ENCODE measurements around the gene DACT2. TPM values are rescaled to one million over a fixed set of nuclear protein-coding genes. Genes with fewer than 3 reads are reported as not detected.

Gene DACT2
- polyA plus RNA-seq, 1 donor from 2014 or later: not detected

DNA sequence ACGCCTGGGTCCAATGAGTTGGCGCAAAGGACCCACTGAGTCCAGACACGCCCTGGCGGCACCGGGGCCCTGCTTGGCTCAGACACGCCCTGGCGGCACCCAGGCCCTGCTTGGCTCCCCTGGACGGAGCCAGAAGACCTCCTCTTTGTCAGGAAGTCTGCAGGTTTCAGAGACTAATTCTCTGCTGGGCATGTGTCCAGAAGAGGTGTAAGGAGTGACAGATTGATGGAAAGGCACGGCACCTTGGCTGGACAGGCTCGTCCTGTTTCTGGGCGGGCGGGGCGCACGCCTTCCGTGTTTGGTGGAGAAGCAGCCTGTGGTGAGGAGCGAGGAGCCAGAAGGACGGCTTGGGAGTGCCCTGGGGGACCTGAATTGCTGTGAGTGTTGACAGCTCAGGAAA is 23.1 kb upstream of the DACT2 start:
- Mint-ChIP-seq H3K9me3 (peaks cover 0 to 5% (median 0%) of the 10 kb centered on the region in 3 donors), H3K4me3 (no peak overlapping the region), H3K4me1 (peaks cover 0 to 1% (median 0%) of the 10 kb centered on the region in 3 donors), H3K27ac (no peak overlapping the region), H3K27me3 (peaks cover 13% of the 10 kb centered on the region), H3K36me3 (peaks cover 3% of the 10 kb centered on the region)

DNA sequence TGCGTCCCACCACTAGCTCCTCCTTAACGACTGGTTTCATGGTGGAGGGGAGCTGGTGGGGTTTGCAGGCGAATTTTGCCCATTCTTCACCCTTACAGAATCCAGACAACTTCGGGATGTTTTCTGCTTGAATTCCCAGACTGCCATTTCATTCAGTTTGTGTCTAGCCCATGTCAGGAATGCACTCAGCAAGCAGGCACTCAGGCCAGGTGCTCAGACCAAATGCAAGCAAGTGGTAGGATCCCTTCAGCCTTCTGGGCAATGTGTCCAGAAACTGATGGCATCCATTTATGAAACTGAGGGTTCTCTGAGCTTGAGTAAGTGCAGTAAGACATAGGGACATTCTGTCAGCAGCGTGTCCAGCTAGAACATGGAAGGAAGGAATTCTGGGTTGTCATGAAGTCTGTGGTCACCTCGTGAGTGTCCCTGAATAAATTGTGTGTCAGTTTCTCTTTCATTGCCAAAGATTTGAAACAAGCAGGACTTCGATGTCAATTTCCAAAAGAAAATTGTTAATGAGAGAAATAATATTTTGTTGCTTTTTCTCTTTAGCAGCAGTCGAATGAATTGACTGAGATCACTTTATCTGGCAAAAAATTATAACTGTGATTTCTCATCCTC is 21.8 kb upstream of the DACT2 start:
- peaks cover 9% of the 10 kb centered on the region for H3K27me3 Mint-ChIP-seq
- H3K4me3 Mint-ChIP-seq: no peak overlapping the region
- peaks cover 3% of the 10 kb centered on the region for H3K36me3 Mint-ChIP-seq
- H3K9me3 Mint-ChIP-seq: peaks cover 0 to 5% (median 0%) of the 10 kb centered on the region in 3 donors
- H3K27ac Mint-ChIP-seq: no peak overlapping the region
- peaks cover 0 to 1% (median 0%) of the 10 kb centered on the region in 3 donors for H3K4me1 Mint-ChIP-seq

DNA sequence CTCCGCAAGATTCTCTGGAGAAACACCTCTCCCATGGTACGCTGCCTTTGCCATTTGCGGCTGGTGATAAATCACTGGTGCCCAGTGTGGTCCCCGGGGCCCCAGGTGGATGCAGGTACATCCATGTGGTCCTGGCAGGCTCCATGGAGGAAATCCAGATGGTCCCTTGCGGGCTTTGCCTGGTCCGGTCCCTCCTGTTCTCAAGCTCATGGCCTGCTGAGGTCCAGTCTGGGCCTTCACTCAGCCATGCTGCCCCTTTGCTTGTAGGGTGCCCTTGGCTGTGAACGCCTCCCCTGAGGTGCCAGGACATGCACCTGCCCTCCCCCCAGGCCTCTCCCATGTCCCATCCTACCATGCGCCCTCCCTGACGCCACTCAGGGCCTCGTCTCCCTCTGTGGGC is 21.2 kb upstream of the DACT2 start:
- H3K27ac Mint-ChIP-seq: no peak overlapping the region
- no peak overlapping the region for H3K4me3 Mint-ChIP-seq
- peaks cover 8% of the 10 kb centered on the region for H3K27me3 Mint-ChIP-seq
- peaks cover 3% of the 10 kb centered on the region for H3K36me3 Mint-ChIP-seq
- H3K9me3 Mint-ChIP-seq: peaks cover 0 to 5% (median 0%) of the 10 kb centered on the region in 3 donors
- peaks cover 0 to 1% (median 0%) of the 10 kb centered on the region in 3 donors for H3K4me1 Mint-ChIP-seq

DNA sequence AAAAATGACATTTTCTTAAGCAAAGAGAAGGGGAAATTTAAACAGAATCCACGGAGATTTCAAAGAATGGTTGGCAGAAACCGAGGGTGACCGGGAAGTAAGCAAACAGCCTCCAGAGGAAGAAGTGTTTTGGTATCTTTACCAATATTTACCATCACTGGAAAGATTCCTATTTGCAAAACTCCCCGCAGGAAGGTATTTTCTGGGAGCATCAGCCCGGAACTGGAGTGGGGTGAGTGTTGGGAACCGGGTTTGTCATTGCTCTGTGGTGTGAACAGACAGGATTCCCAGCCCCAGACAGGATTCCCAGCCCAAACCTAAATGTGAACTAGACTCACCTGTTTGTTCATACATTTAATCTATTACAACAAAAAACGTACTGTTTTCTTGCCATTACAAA is 19.2 kb upstream of the DACT2 start:
- Mint-ChIP-seq H3K9me3 (peaks cover 0 to 5% (median 1%) of the 10 kb centered on the region in 3 donors), H3K4me3 (no peak overlapping the region), H3K27me3 (no peaks in the 10 kb centered on the region), H3K36me3 (peaks cover 2% of the 10 kb centered on the region), H3K27ac (no peak overlapping the region), H3K4me1 (peaks cover 0 to 1% (median 0%) of the 10 kb centered on the region in 3 donors)

DNA sequence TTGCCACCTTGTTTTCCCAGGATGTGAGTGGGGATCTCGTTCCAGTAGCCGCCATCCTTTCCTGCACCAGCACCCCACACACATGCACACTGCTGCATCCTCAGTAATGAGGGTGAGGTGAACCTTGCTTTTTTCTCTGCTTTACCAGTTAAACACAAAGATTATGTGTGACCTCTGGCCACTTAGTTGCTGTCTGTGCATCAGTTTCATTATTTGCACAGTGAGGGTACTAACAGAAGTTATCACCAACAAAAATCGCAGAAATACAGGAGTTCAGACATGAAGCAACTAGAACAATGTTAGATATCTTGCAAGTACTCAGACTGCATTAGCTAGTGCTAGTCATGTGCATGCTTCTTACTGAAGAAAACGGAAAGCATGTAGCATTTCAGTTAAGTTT is 17.4 kb upstream of the DACT2 start:
- Mint-ChIP-seq H3K27me3 (no peaks in the 10 kb centered on the region), H3K4me3 (no peak overlapping the region), H3K4me1 (no peaks in the 10 kb centered on the region)

DNA sequence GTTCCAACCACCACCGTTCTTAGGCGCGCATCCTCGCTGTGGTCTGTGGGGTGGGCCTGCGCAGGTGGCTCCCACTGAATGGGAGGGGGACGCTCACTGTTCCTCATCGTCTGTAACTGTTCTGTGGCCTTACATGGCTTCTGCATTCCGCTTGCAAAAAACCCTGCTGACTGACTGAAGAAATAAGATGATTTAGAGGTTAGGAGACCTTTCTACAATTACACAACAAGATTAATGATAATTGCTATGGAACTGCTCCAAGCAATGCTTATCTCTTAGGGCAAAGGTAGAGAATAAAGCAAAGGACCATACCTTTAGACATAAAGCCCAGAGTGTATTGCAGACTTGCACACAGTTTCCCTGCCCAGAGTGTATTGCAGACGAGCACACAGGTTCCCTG is 14.4 kb upstream of the DACT2 start:
- Mint-ChIP-seq H3K36me3 (no peaks in the 10 kb centered on the region), H3K27me3 (peaks cover 2% of the 10 kb centered on the region), H3K4me3 (no peak overlapping the region), H3K27ac (no peak overlapping the region), H3K4me1 (no peaks in the 10 kb centered on the region), H3K9me3 (peaks cover 0 to 1% (median under 1%) of the 10 kb centered on the region in 3 donors)

More for the DNA sequence above, 17.4 kb upstream of the DACT2 start:
- Mint-ChIP-seq H3K36me3 (peaks cover 2% of the 10 kb centered on the region), H3K9me3 (peaks cover 0 to 5% (median 1%) of the 10 kb centered on the region in 3 donors), H3K27ac (no peak overlapping the region)

DNA sequence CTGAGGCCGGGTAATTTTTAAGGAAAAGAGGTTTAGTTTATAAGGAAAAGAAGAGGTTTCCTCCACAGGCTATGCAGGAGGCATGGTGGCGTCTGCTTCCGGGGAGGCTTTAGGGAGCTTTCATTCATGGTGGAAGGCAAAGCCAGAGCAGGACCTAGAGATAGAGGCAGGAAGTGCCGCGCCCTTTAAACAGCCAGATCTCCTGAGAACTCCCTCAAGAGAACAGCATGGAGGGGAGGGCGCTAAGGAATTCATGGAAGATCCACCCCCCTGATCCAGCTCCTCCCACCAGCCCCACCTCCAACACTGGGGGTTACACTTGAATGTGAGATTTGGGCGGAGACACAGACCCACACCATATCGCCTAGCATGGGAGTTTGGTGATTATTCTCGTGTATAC is 13.9 kb upstream of the DACT2 start:
- H3K9me3 Mint-ChIP-seq: peaks cover 0 to 1% (median 0%) of the 10 kb centered on the region in 3 donors
- no peak overlapping the region for H3K4me3 Mint-ChIP-seq
- no peaks in the 10 kb centered on the region for H3K4me1 Mint-ChIP-seq
- peaks cover 3% of the 10 kb centered on the region for H3K27me3 Mint-ChIP-seq
- H3K36me3 Mint-ChIP-seq: no peaks in the 10 kb centered on the region
- no peak overlapping the region for H3K27ac Mint-ChIP-seq

DNA sequence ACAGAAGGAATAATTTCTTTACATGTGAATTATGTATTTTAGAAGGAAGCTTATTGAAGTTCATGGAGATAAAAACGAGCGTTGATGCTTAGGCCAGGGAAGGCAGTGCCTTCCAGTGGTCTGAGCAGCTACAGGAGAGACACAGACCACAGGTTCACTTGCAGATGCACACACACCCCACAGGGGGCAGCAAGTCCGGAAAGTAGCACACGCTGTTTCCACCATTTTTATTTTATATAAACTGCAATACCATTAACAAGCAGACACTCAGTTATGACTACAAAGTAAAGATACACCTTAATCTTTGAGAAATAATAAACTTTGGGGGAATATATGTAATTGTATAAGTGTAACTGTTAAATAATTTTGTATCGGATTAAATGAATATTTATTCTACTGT is 13.5 kb upstream of the DACT2 start:
- Mint-ChIP-seq H3K9me3 (peaks cover 0 to 1% (median 0%) of the 10 kb centered on the region in 3 donors), H3K27ac (no peak overlapping the region), H3K27me3 (peaks cover 3% of the 10 kb centered on the region), H3K4me1 (no peaks in the 10 kb centered on the region), H3K4me3 (no peak overlapping the region), H3K36me3 (no peaks in the 10 kb centered on the region)

DNA sequence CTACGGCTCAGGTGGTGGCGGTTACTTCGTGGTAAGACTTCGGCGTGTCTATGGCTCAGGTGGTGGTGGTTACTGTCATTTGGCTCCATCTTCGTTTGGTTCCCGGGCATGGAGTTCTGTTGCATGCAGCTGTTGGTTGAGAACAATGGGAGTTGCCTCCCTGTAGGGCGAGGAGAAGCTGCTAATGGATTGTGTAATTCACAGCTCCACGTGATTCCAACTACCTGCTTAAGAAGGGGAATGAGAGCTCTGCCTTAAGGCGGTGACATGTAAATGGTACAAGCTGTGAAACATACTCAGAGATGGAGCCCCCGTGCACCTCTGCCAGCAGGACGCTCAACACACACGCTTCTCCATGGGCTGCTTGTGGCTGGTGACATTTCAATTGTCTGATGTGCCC is 12.4 kb upstream of the DACT2 start:
- peaks cover 0 to 2% (median 1%) of the 10 kb centered on the region in 3 donors for H3K9me3 Mint-ChIP-seq
- H3K36me3 Mint-ChIP-seq: no peaks in the 10 kb centered on the region
- no peak overlapping the region for H3K4me3 Mint-ChIP-seq
- no peak overlapping the region for H3K27ac Mint-ChIP-seq
- H3K27me3 Mint-ChIP-seq: peaks cover 3% of the 10 kb centered on the region
- no peaks in the 10 kb centered on the region for H3K4me1 Mint-ChIP-seq

DNA sequence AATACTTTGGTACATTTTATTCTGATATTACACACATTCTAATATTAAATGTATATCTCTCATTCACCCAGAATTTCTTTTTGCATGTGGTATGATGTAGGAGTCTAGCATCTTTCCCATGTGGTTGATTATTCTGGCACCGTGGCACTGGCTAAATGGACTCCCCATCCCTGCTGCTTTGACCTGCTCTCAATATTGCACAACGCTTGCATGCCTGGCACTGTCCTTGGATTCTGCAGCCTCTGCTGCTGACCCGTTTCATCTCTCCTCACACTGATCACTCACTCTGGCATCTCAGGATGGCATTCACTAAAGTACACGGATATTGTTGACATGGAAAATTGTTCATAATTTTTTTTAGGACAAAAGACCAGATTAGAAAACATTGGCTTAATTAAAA is 11.5 kb upstream of the DACT2 start:
- H3K36me3 Mint-ChIP-seq: no peaks in the 10 kb centered on the region
- no peak overlapping the region for H3K27ac Mint-ChIP-seq
- peaks cover 3% of the 10 kb centered on the region for H3K27me3 Mint-ChIP-seq

DNA sequence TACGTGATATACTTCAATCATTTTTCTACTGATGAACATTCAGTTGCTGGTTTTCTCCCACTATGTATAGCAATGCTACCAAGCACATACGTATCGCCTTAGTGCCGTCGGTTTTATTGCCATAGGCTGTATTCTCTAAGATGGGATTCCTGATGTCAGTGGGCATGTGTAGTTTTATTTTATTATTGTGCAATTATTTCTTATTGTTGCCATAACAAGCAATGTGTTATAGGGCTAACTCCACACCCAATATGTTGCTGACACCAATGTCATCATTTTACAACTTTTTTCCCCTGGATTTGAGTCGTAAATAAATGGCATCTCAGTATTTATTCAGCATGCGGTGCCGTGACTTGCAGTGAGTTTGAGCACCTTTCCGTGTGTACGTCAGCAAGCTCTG is 10.8 kb upstream of the DACT2 start:
- peaks cover 2 to 4% (median 3%) of the 10 kb centered on the region in 3 donors for H3K9me3 Mint-ChIP-seq
- no peaks in the 10 kb centered on the region for H3K36me3 Mint-ChIP-seq
- no peak overlapping the region for H3K27ac Mint-ChIP-seq
- H3K4me3 Mint-ChIP-seq: no peak overlapping the region
- H3K27me3 Mint-ChIP-seq: peaks cover 3% of the 10 kb centered on the region
- H3K4me1 Mint-ChIP-seq: no peaks in the 10 kb centered on the region

More for the DNA sequence above, 11.5 kb upstream of the DACT2 start:
- Mint-ChIP-seq H3K4me3 (no peak overlapping the region), H3K9me3 (peaks cover 0 to 2% (median 2%) of the 10 kb centered on the region in 3 donors), H3K4me1 (no peaks in the 10 kb centered on the region)

DNA sequence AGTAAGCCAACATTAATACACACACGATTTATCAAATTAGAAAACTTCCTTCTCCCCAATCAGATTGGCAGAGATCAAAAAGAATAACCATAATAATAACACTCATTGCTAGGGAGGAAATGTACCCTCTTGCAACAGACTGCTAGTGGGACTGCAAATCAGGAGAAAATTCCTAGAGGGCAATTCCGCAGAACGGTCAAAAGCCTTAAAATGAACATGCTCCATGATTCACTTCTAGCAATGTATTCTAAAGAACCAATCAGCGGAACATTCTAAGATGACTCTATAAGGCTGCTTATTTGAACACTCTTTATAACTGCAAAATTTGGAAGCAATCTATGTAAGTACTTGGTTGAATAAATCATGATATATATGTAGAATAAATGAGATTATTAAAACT is 8.5 kb upstream of the DACT2 start:
- no peak overlapping the region for H3K27ac Mint-ChIP-seq
- H3K4me3 Mint-ChIP-seq: no peak overlapping the region
- no peaks in the 10 kb centered on the region for H3K36me3 Mint-ChIP-seq
- peaks cover 3% of the 10 kb centered on the region for H3K27me3 Mint-ChIP-seq
- H3K9me3 Mint-ChIP-seq: peaks cover 4 to 6% (median 4%) of the 10 kb centered on the region in 3 donors
- no peaks in the 10 kb centered on the region for H3K4me1 Mint-ChIP-seq

DNA sequence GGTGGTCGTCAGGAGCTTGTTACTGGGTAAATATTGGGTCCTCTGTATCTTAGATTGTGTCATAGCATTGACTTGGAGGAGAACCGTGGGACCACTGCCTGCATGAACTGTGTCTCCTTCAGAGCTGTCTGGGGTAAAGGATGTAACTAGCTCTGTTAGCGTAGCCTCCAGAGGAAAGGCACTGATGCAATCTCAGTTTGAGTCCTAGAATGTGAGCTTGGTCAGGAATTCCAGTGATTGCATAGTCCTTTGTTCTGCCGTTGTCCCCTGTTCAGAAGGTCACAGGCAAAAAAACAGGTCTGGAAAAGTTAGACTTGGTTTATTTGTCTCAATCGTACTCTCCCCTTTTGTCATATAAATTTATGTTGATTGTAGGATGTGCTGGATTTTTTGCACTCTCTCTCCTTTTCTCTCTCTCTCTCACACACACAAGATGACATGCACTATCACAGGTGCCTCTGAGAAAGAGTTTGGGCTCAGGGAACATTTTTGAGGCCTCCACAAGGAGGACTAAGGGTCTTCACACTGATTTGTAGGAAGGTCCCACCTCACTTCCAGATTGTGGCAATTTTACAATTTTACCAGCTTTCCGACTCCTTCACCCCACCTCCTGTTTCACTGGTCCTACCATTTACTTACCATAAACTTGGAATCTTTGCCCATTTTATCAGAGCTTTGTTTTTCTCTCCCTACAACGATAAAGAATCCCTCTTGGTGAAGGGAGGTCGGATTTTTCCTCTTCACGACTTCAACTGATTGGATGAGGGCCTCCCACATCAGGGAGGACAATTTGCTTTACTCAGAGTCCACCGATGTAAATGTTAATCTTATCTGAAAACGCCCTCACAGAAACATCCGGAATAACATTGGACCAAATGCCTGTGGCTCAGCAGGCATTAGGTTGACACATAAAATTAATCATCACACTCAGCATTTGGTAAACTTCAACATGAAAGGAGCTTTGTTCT is 7.0 kb upstream of the DACT2 start:
- H3K4me3 Mint-ChIP-seq: no peak overlapping the region
- H3K4me1 Mint-ChIP-seq: no peaks in the 10 kb centered on the region
- peaks cover 4 to 6% (median 6%) of the 10 kb centered on the region in 3 donors for H3K9me3 Mint-ChIP-seq
- no peaks in the 10 kb centered on the region for H3K36me3 Mint-ChIP-seq
- peaks cover 3% of the 10 kb centered on the region for H3K27me3 Mint-ChIP-seq
- H3K27ac Mint-ChIP-seq: no peak overlapping the region

DNA sequence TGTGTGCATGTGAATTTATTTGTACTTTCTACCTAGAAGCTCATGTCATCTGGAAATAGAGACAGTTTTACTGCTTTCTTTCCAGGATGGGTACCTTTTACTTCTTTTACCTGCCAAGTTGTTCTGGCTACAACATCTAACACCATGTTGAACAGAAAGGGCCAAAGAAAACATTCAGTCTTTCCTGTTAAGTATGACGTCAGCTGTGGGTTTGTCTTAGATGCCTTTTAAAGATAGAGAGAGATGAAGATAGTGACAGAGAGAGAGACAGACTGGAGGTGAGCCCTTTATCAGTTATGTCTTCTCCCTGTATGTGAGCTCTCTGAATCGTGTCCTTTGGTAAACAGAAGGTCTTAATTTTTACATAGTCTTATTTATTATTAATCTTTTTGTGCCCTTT is 3.4 kb upstream of the DACT2 start:
- Mint-ChIP-seq H3K9me3 (peaks cover 6 to 15% (median 6%) of the 10 kb centered on the region in 3 donors), H3K4me1 (no peaks in the 10 kb centered on the region), H3K4me3 (no peak overlapping the region), H3K27me3 (peaks cover 11% of the 10 kb centered on the region), H3K36me3 (no peaks in the 10 kb centered on the region), H3K27ac (no peak overlapping the region)

DNA sequence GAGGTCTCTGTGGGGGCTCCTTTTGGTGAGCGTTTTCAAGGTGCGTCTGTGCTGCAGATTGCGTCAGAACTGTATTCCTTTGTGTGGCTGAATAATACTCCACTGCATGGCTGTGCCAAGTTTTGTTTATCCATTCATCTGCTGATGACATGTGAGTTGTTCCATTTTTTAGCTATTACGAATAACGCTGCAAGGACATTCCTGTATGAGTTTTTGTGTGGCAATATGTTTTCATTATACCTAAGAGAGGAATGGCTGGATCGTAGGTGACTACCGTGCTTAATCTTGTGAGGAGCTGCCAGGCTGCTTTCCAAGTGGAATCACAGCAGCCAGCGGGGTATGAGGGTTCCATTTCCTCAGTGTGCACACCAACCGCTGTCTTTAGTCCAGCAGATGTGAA is 1.1 kb upstream of the DACT2 start:
- Mint-ChIP-seq H3K27me3 (peaks cover 11% of the 10 kb centered on the region), H3K9me3 (peaks cover 2 to 15% (median 5%) of the 10 kb centered on the region in 3 donors), H3K4me1 (no peaks in the 10 kb centered on the region), H3K36me3 (no peaks in the 10 kb centered on the region), H3K4me3 (no peak overlapping the region), H3K27ac (no peak overlapping the region)
